ENCODE results near the gene ZBTB8B.
A peak's percentile ranks its signal among the peaks of the same experiment; 100 is the strongest.
"Not testable (repeated sequence)": the region's sequence is repeated elsewhere in the genome, so short reads cannot be mapped to it uniquely, and the experiment has no call there.

The ZBTB8B gene

DNA sequence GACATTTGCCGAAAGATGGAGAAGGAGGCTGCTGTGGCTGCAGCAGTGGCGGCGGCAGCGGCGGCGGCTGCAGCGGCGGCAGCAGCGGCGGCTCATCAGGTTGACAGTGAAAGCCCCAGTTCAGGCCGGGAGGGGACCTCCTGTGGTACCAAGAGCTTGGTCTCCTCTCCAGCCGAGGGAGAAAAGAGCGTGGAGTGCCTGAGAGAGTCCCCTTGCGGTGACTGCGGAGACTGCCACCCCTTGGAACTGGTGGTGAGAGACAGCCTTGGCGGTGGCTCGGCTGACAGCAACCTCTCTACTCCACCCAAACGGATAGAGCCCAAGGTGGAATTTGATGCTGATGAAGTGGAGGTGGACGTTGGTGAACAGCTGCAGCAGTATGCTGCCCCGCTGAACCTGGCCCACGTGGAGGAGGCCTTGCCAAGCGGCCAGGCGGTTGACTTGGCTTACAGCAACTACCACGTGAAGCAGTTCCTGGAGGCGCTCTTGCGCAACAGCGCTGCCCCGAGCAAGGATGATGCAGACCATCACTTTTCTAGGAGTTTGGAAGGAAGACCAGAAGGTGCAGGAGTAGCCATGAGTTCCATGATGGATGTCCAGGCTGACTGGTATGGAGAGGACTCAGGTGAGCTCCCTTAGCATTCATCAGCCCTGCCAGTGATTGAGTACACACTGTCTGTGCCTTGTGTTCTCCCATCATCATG lies 6.3 kb downstream of the ZBTB8B start:
- DNase-seq = no peak

DNA sequence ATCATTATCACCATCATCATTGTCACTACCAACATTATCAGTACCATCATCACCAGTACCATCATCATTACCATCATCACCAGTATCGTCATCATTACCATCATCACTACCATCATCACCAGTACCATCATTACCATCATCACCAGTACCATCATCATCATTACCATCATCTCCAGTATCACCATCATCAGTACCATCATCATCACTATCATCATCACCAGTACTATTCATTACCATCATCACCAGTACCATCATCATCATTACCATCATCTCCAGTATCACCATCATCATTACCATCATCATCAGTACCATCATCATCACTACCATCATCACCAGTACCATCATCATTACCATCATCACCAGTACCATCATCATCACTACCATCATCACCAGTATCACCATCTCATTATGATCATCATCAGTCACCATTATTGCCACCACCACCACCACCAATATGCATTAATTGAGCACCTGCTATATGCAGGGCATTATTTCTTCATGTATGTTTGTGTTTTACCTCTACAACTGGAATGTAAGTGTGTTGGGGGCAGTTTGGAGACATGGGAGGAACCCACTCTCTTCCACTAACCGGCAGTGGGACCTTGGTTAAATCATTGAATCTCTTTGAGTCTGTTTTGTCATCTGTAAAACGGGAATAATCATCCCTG lies 7.0 kb downstream of the ZBTB8B start:
- no peak for DNase-seq

DNA sequence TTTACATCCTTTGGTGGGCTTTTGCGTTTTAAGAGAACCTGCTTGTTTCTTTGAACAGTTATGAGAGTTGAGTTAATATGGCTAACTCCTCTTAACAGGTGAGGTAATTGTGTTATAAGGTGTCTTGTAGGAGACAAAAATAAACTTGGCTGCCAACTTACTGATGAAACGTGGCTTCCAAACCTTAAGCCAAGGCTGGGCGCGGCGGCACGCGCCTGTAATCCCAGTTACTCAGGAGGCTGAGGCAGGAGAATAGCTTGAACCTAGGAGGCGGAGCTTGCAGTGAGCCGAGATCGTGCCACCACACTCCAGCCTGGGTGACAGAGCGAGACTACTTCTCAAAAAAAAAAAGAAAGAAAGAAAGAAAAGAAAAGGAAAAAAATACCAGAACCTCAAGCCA lies 8.1 kb downstream of the ZBTB8B start:
- DNase-seq = not testable (repeated sequence)

DNA sequence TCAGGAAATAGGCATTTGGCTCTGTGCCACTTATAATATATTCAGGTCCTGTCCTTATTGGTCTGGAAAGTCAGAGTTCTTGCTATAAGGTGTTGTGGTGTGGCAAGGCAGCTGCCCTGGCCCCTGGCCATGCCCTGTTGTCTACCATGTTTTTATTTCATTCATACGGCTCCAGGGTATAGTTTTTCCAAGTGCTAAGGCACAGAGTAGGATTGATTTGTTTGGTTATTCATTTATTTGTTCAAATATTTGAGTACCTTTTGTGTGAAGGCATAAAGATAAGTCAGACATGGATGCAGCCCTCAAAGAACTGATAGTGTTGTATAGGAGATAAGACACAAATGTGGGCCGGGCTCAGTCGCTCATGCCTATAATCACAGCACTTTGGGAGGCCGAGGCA lies 10.1 kb downstream of the ZBTB8B start:
- no peak for DNase-seq

DNA sequence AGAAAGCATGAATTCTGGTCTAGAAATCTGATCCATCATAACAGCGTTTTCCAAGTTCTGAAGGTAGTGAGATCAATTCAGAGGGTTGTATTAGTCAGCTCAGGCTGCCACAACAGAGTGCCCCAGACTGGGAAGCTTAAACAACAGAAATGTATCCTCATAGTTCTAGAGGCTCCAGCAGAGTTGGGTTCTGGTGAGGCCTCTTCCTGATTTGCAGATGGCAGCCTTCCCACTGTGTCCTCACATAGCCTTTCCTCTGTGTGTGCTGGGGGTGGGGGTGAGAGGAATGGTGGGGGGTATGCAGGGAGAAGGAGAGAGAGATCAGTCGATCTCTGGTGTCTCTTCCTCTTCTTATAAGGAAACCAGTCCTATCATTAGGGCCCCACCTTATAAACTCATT lies 15.1 kb downstream of the ZBTB8B start:
- no peak for DNase-seq

DNA sequence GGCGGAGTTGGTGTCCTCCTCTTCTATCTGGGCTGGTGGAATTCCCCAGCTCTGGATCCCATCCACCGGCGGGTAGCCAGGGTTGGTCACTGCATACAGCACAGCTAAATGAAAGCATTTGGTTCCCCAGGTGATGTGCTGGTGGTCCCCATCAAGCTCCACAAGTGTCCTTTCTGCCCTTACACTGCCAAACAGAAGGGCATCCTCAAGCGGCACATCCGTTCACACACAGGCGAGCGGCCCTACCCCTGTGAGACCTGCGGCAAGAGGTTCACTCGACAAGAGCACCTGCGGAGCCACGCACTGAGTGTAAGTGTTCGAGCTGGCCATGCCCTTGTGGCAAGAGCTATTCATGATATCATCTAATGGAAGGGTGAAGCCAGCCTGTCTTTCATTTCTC lies 15.9 kb downstream of the ZBTB8B start:
- DNase-seq = no peak

DNA sequence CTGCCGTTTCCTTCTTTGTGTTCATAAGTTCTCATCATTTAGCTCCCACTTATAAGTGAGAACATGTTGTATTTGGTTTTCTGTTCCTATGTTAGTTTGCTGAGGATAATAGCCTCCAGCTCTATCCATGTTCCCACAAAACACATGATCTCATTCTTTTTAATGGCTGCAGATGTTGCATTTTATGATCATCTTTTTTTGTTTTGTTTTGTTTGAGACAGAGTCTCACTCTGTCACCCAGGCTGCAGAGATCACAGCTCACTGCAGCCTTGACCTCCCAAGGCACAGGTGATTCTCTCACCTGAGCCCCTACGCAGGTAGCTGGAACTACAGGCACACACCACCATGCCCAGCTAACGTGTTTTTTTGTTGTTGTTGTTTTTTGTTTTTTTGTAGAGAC lies 16.9 kb downstream of the ZBTB8B start:
- not testable (repeated sequence) for DNase-seq

DNA sequence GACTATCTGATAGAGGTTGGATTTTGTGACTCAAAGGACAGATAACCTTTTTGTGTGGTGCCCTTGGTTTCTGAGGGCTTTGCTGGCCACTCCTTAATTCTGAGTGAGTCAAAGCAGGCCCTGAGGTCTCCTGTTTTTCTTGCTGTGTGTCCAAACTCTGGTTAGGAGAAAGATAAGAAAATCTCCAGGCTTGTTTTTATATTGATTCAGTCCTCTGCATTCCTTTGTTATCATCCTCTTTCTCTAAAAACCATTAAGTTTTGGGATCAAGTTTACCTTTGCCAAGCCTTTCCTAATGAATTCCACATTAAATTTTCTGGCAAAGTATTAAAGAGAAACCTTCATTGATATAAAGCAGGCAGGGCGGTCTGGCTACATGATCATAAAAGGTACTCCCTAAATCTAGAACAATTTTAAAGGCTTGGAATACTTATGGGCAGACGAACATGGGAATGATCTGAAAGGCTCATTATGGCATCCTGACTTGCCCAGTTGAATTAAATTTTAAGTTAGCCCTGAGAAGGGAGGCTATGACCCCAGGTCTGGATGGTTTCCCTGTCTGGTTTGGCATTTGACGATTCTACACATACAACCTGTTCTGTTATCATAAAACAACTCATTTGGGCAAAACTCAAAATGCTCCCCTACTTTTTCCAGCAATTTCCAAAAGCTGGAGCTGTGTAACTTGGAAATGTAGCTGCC lies 20.8 kb downstream of the ZBTB8B start:
- no peak for DNase-seq

DNA sequence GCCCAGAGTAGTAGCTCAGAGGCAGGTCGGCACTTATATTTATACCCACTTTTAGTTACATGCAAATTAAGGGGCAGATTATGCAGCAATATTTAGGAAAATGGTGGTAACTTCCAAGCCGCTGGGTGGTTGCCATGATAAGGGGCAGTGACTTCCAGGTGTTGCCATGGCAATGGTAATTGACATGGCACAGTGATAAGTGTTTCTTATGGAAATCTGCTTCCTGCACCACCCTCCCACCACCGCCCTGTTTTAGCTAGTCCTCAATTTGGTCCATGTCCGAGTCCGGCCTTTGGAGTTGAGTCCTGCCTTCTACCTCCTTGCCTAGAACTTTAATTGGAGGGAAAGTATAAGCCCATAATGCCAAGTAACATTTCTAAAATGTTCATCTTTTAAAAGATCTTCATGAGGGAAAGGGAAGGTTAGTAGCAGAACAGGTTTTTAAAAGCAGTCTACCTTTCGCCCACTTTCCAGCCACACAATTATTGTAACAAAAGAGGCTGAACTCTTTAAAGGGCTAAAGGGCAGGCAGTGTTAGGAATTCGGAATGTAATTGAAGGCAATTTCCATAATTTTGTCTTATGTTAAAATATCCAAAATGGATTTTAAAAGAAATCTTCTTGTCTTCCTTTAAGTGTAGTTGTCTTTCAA lies 21.7 kb downstream of the ZBTB8B start:
- DNase-seq = no peak

DNA sequence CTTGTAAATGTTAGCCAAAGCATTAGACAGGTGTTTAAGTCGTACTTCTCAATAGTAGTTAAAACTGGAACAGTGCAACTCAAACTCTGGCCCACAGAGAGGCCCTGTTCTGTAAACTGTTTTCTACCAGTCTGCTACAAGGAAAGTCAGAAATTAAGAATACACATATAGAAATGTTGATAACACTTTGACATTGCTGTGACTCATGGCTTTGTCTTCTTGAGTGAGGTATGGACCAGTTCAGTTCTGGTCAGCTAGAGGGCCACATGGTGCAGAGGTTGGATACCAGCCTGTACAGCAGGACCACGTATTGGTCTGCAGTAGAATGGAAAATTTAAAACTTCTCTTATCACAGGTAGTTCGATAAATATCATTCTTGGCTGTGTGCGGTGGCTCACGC lies 22.3 kb downstream of the ZBTB8B start:
- no peak for DNase-seq

DNA sequence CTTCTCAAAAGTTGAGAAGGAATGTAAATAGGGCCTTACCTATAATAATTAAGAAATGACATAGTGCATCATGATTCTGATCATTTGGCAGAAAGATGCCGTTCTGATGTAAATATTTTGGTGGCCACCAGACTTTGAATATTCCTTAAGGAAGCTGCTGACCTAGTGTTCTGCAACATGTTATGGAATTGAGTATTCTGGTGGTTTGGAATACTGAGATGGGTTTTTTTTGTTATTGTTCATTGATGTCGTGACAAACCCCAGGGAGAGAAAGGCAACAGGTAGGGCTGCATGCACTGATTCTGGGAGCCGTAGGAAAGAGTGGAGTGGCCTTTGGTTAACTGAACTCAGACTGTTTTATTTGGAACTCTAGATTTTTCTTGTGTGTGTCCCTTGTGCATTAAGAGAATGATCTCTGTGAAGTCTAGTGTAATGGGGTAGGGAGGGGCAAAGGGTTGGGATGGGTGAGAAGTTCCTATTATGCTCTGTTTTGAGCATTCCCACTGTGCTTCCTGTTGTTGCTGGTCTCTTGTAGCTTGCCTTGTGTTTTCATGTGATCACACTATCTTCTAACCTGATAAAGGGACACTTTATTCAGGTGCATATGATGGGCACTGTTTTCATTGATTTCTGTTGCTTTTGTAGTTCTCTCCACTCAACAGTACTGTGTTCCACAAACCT lies 25.0 kb downstream of the ZBTB8B start:
- no peak for DNase-seq

DNA sequence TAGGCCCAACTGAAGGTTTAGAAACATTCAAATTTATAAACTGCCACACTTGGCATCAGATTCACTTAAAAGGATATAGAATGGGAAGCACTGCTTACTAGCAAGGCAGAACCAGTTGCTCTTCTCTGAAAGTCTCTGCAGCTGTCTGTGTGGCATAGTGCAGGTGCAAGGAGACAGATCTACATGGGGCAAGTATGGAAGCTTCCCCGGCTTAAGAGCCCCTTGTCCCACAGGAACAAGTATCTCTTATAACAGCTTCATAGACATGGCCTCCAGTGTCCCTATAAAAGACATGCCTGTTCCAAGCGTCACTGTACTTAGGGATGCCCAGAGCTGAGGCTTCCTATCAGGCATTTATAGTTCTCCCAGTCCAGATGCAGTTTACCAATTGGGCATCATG lies 26.5 kb downstream of the ZBTB8B start:
- DNase-seq = no peak

DNA sequence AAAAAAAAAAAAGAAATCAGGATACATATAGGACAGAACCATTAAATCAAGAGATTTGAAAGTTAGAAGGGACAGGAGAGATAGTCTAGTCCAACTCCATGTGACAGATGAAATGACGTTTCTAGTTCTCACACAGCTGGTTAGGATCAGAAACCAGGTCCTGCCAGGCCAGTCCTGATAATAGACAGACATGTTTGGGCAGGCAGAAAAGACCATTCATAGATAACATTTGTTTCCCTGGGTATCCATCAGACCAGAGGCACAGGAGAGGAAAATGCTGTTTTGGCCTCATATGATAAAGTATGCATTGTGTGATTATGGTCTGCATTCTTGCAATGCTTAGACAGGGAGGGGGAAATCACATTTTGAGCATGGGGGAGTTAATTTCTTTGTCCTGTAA lies 29.3 kb downstream of the ZBTB8B start:
- no peak for DNase-seq

DNA sequence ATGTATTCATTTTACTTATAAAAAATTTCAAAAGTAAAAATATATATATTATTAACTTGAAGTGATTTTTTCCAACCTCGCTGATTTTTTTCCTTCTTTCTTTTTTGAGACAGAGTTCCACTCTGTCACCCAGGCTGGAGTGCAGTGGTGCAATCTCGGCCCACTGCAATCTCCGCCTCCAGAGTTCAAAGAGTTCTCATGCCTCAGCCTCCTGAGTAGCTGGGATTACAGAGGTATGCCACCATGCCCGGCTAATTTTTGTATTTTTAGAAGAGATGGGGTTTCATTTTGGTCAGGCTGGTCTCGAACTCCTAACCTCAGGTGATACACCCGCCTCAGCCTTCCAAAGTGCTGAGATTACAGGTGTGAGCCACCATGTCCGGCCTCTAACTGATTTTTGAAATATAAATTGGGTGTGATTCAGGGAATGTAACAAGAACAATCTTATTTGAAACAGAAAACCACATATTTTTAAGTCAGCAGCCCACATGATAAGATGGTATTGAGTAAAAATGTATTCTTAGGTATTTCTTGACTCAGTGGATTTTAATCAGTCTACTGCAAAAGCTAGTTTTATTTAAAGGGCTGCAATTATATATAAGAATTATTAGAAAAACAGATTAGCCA lies 30.0 kb downstream of the ZBTB8B start:
- DNase-seq = no peak

DNA sequence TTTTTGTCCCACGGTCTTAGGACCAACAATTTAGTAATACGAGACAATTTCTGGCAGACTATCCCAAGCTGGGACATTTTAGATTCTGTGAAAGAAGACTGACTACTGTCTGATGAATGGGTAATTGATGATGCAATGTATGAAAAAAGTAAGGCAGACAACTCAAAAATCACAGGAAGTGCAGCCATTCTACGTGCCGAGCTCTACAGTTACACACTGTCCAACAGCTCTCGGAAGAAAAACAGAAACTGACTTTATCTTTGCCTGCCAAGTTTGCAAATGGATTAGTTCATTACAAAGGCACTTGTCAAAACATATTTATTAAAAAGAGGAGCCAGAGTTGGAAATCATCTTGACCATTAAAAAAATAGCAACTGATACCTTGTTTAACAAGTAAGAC lies 31.3 kb downstream of the ZBTB8B start:
- DNase-seq = no peak

DNA sequence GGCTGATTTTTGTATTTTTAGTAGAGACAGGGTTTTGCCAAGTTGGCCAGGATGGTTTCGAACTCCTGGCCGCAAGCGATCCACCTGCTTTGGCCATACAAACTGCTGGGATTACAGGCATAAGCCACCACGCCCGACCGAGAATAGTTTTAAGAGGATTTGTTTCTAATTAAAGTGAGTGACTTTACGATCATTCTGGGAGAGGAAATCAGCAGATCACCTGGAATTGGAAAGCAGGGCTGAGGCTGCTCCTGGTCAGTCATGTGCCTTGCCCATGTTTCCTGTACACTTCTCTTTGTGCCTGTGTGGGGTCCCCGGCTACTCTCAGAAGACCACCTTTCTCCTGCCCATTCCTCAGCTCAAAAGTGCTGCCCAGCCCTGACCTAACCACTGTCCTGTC lies 33.9 kb downstream of the ZBTB8B start:
- DNase-seq = no peak

DNA sequence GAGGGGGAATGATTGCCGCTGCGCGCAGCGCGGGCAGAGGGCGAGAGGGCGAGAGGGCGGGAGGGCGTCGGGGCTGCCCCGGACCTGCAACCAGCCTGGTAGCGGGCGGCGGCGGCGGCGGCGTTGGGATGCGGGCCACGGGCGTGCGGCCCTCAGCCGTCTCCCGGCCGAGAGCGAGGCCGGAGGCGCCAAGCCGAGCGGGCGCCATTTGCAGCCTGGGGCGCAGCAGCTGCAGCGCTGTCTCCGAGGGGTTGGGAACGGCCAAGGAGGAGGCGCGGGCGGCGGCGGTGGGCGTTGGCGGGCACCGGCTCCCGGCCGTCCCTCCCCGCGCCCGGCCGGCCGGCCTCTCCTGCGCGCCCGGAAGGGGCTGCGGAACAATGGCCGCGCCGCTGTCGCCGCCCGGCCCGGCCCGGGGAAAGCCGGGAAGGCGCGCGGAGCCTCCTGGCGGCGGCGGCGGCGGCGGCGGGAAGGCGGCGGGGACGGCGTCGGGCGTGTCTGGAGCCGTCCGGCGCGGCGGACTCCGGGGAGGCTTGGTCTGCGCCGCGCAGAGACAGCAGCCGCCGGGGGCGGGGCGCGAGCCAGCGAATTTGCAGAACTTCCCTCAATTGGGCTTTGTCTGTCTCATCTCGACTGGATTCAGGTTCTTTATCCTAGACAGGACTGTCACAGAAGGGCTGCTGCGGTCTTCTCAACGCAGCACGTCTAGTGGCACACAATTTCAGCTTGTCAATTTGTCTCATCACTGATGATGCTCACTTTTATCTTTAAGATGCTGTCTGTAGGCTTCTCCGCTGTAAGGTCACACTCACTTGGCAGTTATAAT lies 35.7 kb downstream of the ZBTB8B start:
- peak; percentile 23 for DNase-seq

DNA sequence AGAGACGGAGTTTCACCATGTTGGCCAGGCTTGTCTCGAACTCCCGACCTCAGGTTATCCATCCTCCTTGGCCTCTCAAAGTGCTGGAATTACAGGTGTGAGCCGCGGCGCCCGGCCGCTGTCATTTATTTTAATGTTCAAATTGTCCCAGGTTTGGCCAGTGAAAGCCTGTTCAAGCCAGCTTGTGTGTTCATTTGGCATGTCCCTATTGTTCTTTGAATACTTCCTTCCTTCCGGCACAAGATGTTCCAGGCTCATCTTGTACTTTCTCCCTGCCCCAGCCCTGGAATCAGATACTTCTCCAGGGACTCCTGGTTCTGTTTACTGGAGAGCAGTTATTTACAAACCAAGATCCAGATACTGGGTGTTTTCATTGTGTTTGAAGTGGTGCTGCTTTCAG lies 37.0 kb downstream of the ZBTB8B start:
- no peak for DNase-seq

DNA sequence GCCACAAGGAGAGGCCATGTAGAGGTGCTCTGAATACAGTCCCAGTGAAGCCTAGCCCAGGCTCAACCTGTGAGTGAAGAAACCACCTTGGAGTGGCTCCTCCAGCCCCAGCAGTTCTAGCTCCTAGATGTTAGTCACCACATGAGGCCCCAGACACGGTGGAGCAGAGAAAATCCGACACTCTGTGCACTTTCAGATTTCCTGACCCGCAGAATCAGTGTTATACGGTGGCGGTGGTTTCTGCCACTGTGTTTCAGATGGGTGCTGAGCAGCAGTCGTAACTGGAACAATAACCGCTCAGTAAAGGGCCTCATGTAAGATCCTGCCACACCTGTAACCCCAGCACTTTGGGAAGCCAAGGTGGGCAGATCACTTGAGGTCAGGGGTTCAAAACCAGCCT lies 38.3 kb downstream of the ZBTB8B start:
- no peak for DNase-seq

DNA sequence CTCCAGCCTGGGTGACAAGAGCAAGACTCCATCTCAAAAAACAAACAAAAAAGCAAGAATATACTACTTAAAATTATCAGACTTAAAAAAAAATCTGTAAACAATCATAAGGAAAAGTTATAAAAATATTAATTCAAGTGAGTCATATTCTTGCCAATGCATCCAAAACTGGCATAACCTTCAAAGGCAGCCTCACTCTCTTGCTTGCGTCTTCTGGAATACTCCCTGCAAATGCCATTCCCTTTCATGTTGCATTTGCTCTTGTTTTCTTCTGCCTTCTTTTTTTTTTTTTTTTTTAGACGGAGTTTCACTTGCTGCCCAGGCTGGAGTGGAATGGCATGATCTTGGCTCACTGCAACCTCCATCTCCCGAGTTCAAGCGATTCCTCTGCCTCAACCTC lies 42.1 kb downstream of the ZBTB8B start:
- DNase-seq = no peak

DNA sequence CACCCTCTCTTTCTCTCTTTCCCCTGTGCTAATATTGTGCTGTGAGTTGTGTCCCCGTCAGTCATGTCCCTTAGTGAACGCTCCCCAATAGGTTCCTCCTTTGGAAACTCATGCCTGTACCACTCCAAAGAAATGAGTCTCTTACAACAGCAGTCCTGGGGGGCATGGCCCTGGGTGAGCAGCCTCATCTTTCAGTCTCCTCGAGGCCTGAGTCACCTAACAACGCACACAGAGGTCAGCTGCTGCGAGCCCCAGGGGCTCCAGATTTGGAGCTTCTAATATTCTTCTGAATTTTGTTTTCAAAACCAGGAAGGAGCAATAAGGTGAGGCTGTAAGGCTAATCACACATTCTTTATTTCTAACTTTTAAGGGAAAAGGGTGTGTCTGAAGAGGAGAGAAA lies 43.9 kb downstream of the ZBTB8B start:
- DNase-seq = no peak

DNA sequence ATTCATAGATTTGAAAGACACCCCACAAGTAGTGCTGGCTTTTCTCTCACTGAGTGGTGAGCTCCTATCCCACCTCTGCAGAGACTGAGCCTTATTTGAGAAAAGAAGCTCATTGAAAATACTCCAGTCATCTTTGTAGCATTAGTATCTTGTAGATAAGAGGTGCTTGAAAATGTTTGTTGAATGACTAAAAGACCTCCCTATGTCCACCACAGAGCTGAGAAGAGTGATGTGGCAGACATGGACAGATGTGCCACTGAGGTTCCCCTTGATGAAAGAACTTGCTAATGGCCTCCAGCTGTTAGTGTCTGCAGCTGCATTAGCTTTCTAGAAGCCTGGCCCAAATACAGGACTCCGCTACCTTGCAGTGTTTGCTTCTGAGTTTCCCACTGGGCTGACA lies 45.1 kb downstream of the ZBTB8B start:
- no peak for DNase-seq
